Ovary (tissue), 3 donors: ENCODE measurements around the gene NID2.

Source experiments
- EP300 ChIP-seq: sonication (generic); formaldehyde crosslinking; IDR thresholded peaks from one replicate; pipeline ENCODE4 v1.6.1; 2017; ENCODE audit warnings: antibody characterized with exemption
- POLR2A ChIP-seq: fragments of 450-650 bp; IDR thresholded peaks from one replicate; pipeline ENCODE4 v1.6.1; 2017; ENCODE audit warnings: antibody characterized with exemption, mild to moderate bottlenecking, moderate library complexity
- TF ChIP-seq, protein P1 (sequence below), 3 donors: fragments of 450-650 bp in 2 of 3; fragments of 200-600 bp in 1 of 3; IDR thresholded peaks; one replicate each; pipeline versions ENCODE4 v1.5.1 to v1.8.0; 2016 to 2022; ENCODE audit warnings: antibody characterized with exemption in 3 of 3, mild to moderate bottlenecking in 1 of 3
- donor health status: DM: no; HTN: no; CAD: no.

DNA sequence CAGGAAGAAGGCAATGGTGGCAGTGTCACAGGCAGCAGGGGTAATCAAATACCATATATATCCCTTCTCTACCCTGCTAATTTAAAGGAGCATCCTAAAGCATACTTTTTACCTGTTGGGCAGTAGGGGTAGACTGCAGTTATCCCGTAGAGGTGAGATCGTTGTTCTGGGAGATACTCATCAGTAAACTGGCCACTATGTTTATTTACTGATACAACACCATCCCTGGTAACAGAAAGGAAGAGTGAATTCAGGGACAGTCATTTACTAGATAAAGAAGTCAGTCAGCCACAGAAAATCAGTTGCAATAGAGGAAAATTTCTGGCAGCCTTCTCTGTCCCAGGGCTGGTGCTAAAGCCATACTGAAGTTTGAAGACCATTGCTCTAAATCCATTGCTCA is 63.2 kb downstream of the NID2 start:
- TF ChIP-seq POLR2A (no peak), EP300 (no peak)
- TF ChIP-seq, protein P1, sequence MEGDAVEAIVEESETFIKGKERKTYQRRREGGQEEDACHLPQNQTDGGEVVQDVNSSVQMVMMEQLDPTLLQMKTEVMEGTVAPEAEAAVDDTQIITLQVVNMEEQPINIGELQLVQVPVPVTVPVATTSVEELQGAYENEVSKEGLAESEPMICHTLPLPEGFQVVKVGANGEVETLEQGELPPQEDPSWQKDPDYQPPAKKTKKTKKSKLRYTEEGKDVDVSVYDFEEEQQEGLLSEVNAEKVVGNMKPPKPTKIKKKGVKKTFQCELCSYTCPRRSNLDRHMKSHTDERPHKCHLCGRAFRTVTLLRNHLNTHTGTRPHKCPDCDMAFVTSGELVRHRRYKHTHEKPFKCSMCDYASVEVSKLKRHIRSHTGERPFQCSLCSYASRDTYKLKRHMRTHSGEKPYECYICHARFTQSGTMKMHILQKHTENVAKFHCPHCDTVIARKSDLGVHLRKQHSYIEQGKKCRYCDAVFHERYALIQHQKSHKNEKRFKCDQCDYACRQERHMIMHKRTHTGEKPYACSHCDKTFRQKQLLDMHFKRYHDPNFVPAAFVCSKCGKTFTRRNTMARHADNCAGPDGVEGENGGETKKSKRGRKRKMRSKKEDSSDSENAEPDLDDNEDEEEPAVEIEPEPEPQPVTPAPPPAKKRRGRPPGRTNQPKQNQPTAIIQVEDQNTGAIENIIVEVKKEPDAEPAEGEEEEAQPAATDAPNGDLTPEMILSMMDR (IDR thresholded peaks at IDR 0.05), result no peak
